ENCODE results near the gene RARB.

Gene RARB

GRCh38 chr3:25493786-25494185 lies 65.7 kb downstream of the RARB start:
- no peak overlapping the region for H3K27ac ChIP-seq (ENCODE audit: low read depth, low read length)
- no peaks in the 10 kb centered on the region for H3K36me3 ChIP-seq (ENCODE audit: control insufficient read depth, insufficient read depth, low read length)
- no peaks in the 10 kb centered on the region for H3K4me1 ChIP-seq (ENCODE audit: control insufficient read depth, insufficient read depth, low read length)
- H3K9me3 ChIP-seq (ENCODE audit: control insufficient read depth, insufficient read depth, low read depth, low read length) = peaks cover 8% of the 10 kb centered on the region; the same call in 1 of the 2 replicates
- H3K27me3 ChIP-seq (ENCODE audit: control insufficient read depth, insufficient read depth, low read length) = no peaks in the 10 kb centered on the region
- H3K9ac ChIP-seq (ENCODE audit: low read length) = no peak overlapping the region
- H3K4me3 ChIP-seq (ENCODE audit: low read depth, low read length) = no peak overlapping the region

DNA sequence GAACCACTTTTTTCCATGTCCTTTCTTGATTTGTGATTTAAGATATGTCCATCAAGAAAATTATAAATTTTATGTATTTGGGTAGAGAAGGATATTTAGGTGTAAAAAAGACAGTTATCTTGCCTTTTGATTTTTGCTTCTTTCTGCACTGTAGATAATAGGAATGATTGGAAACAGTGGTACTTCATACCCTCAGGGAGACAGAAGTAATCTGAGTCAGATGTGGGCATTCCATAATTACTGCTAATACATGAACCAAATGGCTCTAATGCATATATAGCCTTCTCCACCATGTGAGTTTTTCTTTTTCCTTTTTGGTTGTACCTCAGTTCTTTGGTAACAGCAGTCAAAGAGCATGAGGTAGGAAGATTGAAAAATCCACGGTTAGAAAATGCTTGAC lies 67.2 kb downstream of the RARB start:
- Histone ChIP-seq H3K9me3 (ENCODE audit: control insufficient read depth, insufficient read depth, low read depth, low read length) (peaks cover 8% of the 10 kb centered on the region; the same call in 1 of the 2 replicates), H3K36me3 (ENCODE audit: control insufficient read depth, insufficient read depth, low read length) (no peaks in the 10 kb centered on the region), H3K4me1 (ENCODE audit: control insufficient read depth, insufficient read depth, low read length) (no peaks in the 10 kb centered on the region), H3K9ac (ENCODE audit: low read length) (no peak overlapping the region), H3K4me3 (ENCODE audit: low read depth, low read length) (no peak overlapping the region), H3K27me3 (ENCODE audit: control insufficient read depth, insufficient read depth, low read length) (no peaks in the 10 kb centered on the region), H3K27ac (ENCODE audit: low read depth, low read length) (no peak overlapping the region)

DNA sequence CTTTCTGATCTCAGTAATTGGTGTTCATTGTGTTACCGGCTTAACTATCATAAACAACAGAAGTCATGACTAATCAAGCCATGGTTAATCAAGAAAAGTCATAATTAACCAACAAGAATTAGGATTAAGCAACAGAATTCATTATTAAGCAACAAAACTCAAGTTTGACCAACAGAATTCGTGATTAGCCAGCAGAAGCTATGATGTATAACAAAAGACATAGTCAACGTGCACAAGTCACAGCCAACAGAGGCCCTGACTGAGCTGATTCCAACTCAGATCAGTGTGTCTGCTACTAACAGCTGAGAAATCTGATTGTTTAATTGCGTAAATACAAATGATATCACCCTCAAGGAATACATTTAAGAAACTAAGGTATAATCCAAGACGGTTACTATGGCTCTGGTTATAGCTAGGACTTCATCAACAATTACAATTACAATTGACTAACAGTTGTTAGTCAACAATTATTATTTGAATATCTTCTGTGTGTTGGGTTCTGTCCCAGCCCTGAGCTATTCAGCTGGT lies 67.7 kb downstream of the RARB start:
- Histone ChIP-seq H3K4me1 (ENCODE audit: control insufficient read depth, insufficient read depth, low read length) (no peaks in the 10 kb centered on the region), H3K9me3 (ENCODE audit: control insufficient read depth, insufficient read depth, low read depth, low read length) (peaks cover 8% of the 10 kb centered on the region; the same call in 1 of the 2 replicates), H3K9ac (ENCODE audit: low read length) (no peak overlapping the region), H3K27ac (ENCODE audit: low read depth, low read length) (no peak overlapping the region), H3K27me3 (ENCODE audit: control insufficient read depth, insufficient read depth, low read length) (no peaks in the 10 kb centered on the region), H3K36me3 (ENCODE audit: control insufficient read depth, insufficient read depth, low read length) (no peaks in the 10 kb centered on the region), H3K4me3 (ENCODE audit: low read depth, low read length) (no peak overlapping the region)

GRCh38 chr3:25497096-25497495 lies 69.0 kb downstream of the RARB start:
- no peaks in the 10 kb centered on the region for H3K27me3 ChIP-seq (ENCODE audit: control insufficient read depth, insufficient read depth, low read length)
- no peak overlapping the region for H3K4me3 ChIP-seq (ENCODE audit: low read depth, low read length)
- peaks cover 8% of the 10 kb centered on the region; the same call in 1 of the 2 replicates for H3K9me3 ChIP-seq (ENCODE audit: control insufficient read depth, insufficient read depth, low read depth, low read length)
- H3K27ac ChIP-seq (ENCODE audit: low read depth, low read length) = no peak overlapping the region
- H3K9ac ChIP-seq (ENCODE audit: low read length) = no peak overlapping the region
- no peaks in the 10 kb centered on the region for H3K36me3 ChIP-seq (ENCODE audit: control insufficient read depth, insufficient read depth, low read length)
- no peaks in the 10 kb centered on the region for H3K4me1 ChIP-seq (ENCODE audit: control insufficient read depth, insufficient read depth, low read length)

- no peaks in the 10 kb centered on the region for H3K36me3 ChIP-seq (ENCODE audit: control insufficient read depth, insufficient read depth, low read length)
- H3K9me3 ChIP-seq (ENCODE audit: control insufficient read depth, insufficient read depth, low read depth, low read length) = peaks cover 5% of the 10 kb centered on the region; the same call in 1 of the 2 replicates
- no peak overlapping the region for H3K4me3 ChIP-seq (ENCODE audit: low read depth, low read length)
- no peak overlapping the region for H3K27ac ChIP-seq (ENCODE audit: low read depth, low read length)
- H3K9ac ChIP-seq (ENCODE audit: low read length) = no peak overlapping the region
- no peaks in the 10 kb centered on the region for H3K27me3 ChIP-seq (ENCODE audit: control insufficient read depth, insufficient read depth, low read length)
- H3K4me1 ChIP-seq (ENCODE audit: control insufficient read depth, insufficient read depth, low read length) = no peaks in the 10 kb centered on the region
These were observed 72.7 kb downstream of the RARB start for GRCh38 chr3:25500706-25501210.

DNA sequence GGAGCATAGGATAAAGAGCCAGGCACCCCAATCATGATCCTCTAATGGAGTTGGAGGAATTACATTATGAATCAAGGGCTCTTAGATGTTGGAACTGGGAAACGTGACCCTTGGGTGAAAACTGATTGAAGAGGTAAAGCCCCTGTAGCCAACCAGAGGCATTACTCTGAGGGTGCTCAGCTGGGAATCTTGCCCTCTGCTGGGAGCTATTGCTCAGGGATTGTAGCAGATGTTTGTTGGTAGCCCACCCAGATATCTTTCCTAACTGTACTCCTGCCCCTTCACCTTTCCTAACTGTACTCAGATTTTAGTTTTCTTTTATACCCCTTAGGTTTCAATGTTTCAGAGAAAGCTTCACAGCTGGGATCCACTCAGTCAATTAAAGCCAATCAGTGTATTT lies 74.2 kb downstream of the RARB start:
- Histone ChIP-seq H3K9me3 (ENCODE audit: control insufficient read depth, insufficient read depth, low read depth, low read length) (0 out of 2 replicates have a peak, but pooled peaks cover 2% of the 10 kb centered on the region), H3K36me3 (ENCODE audit: control insufficient read depth, insufficient read depth, low read length) (no peaks in the 10 kb centered on the region), H3K4me3 (ENCODE audit: low read depth, low read length) (no peak overlapping the region), H3K4me1 (ENCODE audit: control insufficient read depth, insufficient read depth, low read length) (no peaks in the 10 kb centered on the region), H3K9ac (ENCODE audit: low read length) (no peak overlapping the region), H3K27ac (ENCODE audit: low read depth, low read length) (no peak overlapping the region), H3K27me3 (ENCODE audit: control insufficient read depth, insufficient read depth, low read length) (no peaks in the 10 kb centered on the region)

DNA sequence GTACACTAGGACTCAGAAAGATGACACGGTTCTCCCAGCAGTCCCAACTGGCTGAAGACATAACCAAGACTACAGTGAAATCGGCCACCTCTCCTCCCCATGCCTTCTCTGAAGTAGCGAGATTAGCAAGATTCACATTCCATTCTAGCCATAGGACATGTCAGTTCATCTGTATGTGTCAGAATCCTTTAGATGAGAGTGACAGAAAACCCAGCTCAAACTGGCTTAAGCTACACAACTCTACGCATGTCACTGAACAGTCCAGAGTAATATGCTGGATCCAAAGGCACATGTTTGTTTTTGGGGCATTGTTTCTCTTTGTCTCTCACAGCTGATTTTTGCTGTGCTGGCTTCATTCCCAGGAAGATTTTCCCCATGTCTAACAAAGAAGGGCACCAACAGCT lies 75.8 kb downstream of the RARB start:
- no peaks in the 10 kb centered on the region for H3K36me3 ChIP-seq (ENCODE audit: control insufficient read depth, insufficient read depth, low read length)
- H3K4me1 ChIP-seq (ENCODE audit: control insufficient read depth, insufficient read depth, low read length) = no peaks in the 10 kb centered on the region
- no peak overlapping the region for H3K27ac ChIP-seq (ENCODE audit: low read depth, low read length)
- no peaks in the 10 kb centered on the region for H3K27me3 ChIP-seq (ENCODE audit: control insufficient read depth, insufficient read depth, low read length)
- no peak overlapping the region for H3K4me3 ChIP-seq (ENCODE audit: low read depth, low read length)
- H3K9ac ChIP-seq (ENCODE audit: low read length) = no peak overlapping the region
- H3K9me3 ChIP-seq (ENCODE audit: control insufficient read depth, insufficient read depth, low read depth, low read length) = no peaks in the 10 kb centered on the region

- no peak overlapping the region for H3K4me3 ChIP-seq (ENCODE audit: low read depth, low read length)
- H3K27me3 ChIP-seq (ENCODE audit: control insufficient read depth, insufficient read depth, low read length) = no peaks in the 10 kb centered on the region
- no peaks in the 10 kb centered on the region for H3K9me3 ChIP-seq (ENCODE audit: control insufficient read depth, insufficient read depth, low read depth, low read length)
- H3K36me3 ChIP-seq (ENCODE audit: control insufficient read depth, insufficient read depth, low read length) = no peaks in the 10 kb centered on the region
- no peaks in the 10 kb centered on the region for H3K4me1 ChIP-seq (ENCODE audit: control insufficient read depth, insufficient read depth, low read length)
- no peak overlapping the region for H3K9ac ChIP-seq (ENCODE audit: low read length)
- no peak overlapping the region for H3K27ac ChIP-seq (ENCODE audit: low read depth, low read length)
These were observed 77.5 kb downstream of the RARB start for GRCh38 chr3:25505581-25505980.

- Histone ChIP-seq H3K27ac (ENCODE audit: low read depth, low read length) (no peak overlapping the region), H3K4me1 (ENCODE audit: control insufficient read depth, insufficient read depth, low read length) (no peaks in the 10 kb centered on the region), H3K36me3 (ENCODE audit: control insufficient read depth, insufficient read depth, low read length) (no peaks in the 10 kb centered on the region), H3K27me3 (ENCODE audit: control insufficient read depth, insufficient read depth, low read length) (no peaks in the 10 kb centered on the region), H3K4me3 (ENCODE audit: low read depth, low read length) (no peak overlapping the region), H3K9ac (ENCODE audit: low read length) (no peak overlapping the region), H3K9me3 (ENCODE audit: control insufficient read depth, insufficient read depth, low read depth, low read length) (no peaks in the 10 kb centered on the region)
These were observed 79.7 kb downstream of the RARB start for GRCh38 chr3:25507811-25508210.

DNA sequence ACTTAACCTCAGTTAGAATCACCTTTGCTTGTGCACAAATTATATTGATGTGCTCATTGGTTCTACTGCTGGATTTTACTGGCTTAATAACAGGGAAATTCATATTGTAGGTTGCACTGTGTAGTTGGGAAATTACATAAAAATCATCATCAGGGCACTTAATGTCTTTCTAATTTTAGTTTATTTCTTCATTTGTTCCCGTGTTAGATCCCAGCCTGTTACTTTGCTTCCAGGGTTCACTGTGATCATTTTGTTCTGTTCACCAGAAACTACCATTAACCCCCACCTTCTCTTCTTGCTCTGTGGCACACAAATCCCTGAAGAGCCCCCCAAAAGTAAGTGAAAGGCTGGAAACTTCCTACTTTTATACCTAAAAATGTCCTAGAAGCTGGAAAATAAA lies 80.4 kb downstream of the RARB start:
- Histone ChIP-seq H3K9ac (ENCODE audit: low read length) (no peak overlapping the region), H3K4me1 (ENCODE audit: control insufficient read depth, insufficient read depth, low read length) (no peaks in the 10 kb centered on the region), H3K27ac (ENCODE audit: low read depth, low read length) (no peak overlapping the region)

DNA sequence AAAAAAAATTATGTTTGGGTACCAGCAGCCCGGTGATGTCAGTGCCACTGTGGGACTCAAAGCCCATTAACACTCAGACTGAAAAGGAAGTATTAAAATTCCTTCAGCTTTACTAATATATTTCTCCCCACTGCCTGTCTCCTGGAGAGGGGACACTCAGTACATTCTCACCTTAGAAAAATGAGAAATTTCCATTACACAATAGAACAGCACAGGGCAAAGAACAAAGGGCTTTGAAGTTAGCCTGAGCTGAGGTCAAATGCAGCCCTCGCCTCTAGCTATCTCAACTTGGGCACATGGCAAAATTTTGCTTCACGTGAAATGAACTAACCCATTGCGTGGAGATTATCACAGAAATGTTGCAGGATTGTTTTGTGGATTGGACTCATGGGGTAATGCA lies 80.8 kb downstream of the RARB start:
- Histone ChIP-seq H3K27ac (ENCODE audit: low read depth, low read length) (no peak overlapping the region), H3K4me3 (ENCODE audit: low read depth, low read length) (no peak overlapping the region)

More for the DNA sequence above, 80.4 kb downstream of the RARB start:
- Histone ChIP-seq H3K36me3 (ENCODE audit: control insufficient read depth, insufficient read depth, low read length) (no peaks in the 10 kb centered on the region), H3K27me3 (ENCODE audit: control insufficient read depth, insufficient read depth, low read length) (no peaks in the 10 kb centered on the region), H3K9me3 (ENCODE audit: control insufficient read depth, insufficient read depth, low read depth, low read length) (no peaks in the 10 kb centered on the region), H3K4me3 (ENCODE audit: low read depth, low read length) (no peak overlapping the region)

More for the DNA sequence above, 80.8 kb downstream of the RARB start:
- H3K27me3 ChIP-seq (ENCODE audit: control insufficient read depth, insufficient read depth, low read length) = no peaks in the 10 kb centered on the region
- H3K4me1 ChIP-seq (ENCODE audit: control insufficient read depth, insufficient read depth, low read length) = no peaks in the 10 kb centered on the region; the same call in 1 of the 2 replicates
- no peaks in the 10 kb centered on the region for H3K9me3 ChIP-seq (ENCODE audit: control insufficient read depth, insufficient read depth, low read depth, low read length)
- H3K36me3 ChIP-seq (ENCODE audit: control insufficient read depth, insufficient read depth, low read length) = no peaks in the 10 kb centered on the region
- H3K9ac ChIP-seq (ENCODE audit: low read length) = no peak overlapping the region
